Kidney epithelial cell (primary cell): Measurements from ENCODE around the gene NDN. TPM values are rescaled to one million over a fixed set of nuclear protein-coding genes. Genes with fewer than 3 reads are reported as not detected.
A peak's percentile ranks its signal among the peaks of the same experiment; 100 is the strongest.

Experiments used
- DNase-seq: peaks from one replicate; pipeline ENCODE4 v3.0.0-alpha.2; 2010; ENCODE audit warnings: low read depth
- H3K27me3 ChIP-seq: 2 replicates; pipeline ENCODE4 v1.6.0; 2011; ENCODE audit warnings: low read length; ENCODE audit not compliant: control insufficient read depth, insufficient read depth
- H3K36me3 ChIP-seq: 2 replicates; pipeline ENCODE4 v1.5.1; 2011; ENCODE audit warnings: low read length; ENCODE audit not compliant: control insufficient read depth, insufficient read depth
- H3K4me3 ChIP-seq: 2 replicates; pipeline ENCODE4 v1.5.1; 2011; ENCODE audit warnings: low read depth, mild to moderate bottlenecking, control low read depth, low read length
- CTCF ChIP-seq: IDR thresholded peaks from 2 replicates; pipeline ENCODE4 v1.5.1; 2011; ENCODE audit warnings: mild to moderate bottlenecking, moderate library complexity, low read length, control low read depth, inconsistent platforms; ENCODE audit not compliant: insufficient read depth, poor library complexity, severe bottlenecking
- total RNA-seq: library from RNA; depleted of rRNA; stranded (reverse); fragments of >200 nt; gene quantifications from 2 replicates; pipeline ENCODE4 v1.2.3, GENCODE V29; 2015

The NDN gene
- total RNA-seq, 1 donor from 2014 or later: 75.0 TPM

- Histone ChIP-seq H3K27me3 (peaks cover 11% of the 10 kb centered on the region), H3K4me3 (no peak overlapping the region), H3K36me3 (no peaks in the 10 kb centered on the region)
- DNase-seq: no peak
- TF ChIP-seq CTCF: no peak
Observed at GRCh38 chr15:23645371-23646164, 41.5 kb downstream of the NDN start.

GRCh38 chr15:23644829-23645228 lies 42.3 kb downstream of the NDN start:
- no peak for TF ChIP-seq CTCF

GRCh38 chr15:23642413-23643044 lies 44.6 kb downstream of the NDN start:
- TF ChIP-seq CTCF: peak; percentile 68
- H3K27me3 ChIP-seq: peaks cover 8% of the 10 kb centered on the region
- no peaks in the 10 kb centered on the region for H3K36me3 ChIP-seq

More at GRCh38 chr15:23644829-23645228, 42.3 kb downstream of the NDN start:
- H3K4me3 ChIP-seq: no peak overlapping the region
- peaks cover 11% of the 10 kb centered on the region for H3K27me3 ChIP-seq
- no peaks in the 10 kb centered on the region for H3K36me3 ChIP-seq
- no peak for DNase-seq

More at GRCh38 chr15:23642413-23643044, 44.6 kb downstream of the NDN start:
- DNase-seq: no peak
- no peak overlapping the region for H3K4me3 ChIP-seq

Other genes starting within 250 kb of the NDN start
- gene GOLGA6L2, start 240.1 kb downstream of the NDN start, total RNA-seq: not detected in 2 replicates
- gene MKRN3, start 121.6 kb downstream of the NDN start, total RNA-seq: 3.0 and 3.1 TPM in 2 replicates
- gene MAGEL2, start 39.4 kb downstream of the NDN start, total RNA-seq: 0.88 and 1.4 TPM in 2 replicates